HCT116 (cell line): ENCODE data around the gene LYPD8. TPM values are rescaled to one million over a fixed set of nuclear protein-coding genes. Genes with fewer than 3 reads are reported as not detected.

Experiments used
- ATAC-seq: fragments of 200-7000 bp; cut with Tn5 transposase; 2 replicates; pipeline ENCODE4 v1.9.1; 2020; ENCODE audit warnings: mild to moderate bottlenecking, moderate library complexity
- BruUV-seq: library from RNA; stranded (reverse); fragments of 400-500 nt; replicated peaks from 2 replicates; lab custom pipeline; 2021; lab: Mats Ljungman, UMichigan
- CTCF ChIA-PET: fragments of 300-600 bp; sonication (Branson Sonifier 250); formaldehyde crosslinking; loops from one replicate; lab custom pipeline; 2021; ENCODE audit warnings: antibody characterized with exemption; lab: Charles Lee
- POLR2A ChIA-PET: fragments of 300-600, 350-600 bp; sonication (Branson Sonifier 250); formaldehyde crosslinking; loops from one replicate; lab custom pipeline; 2021; ENCODE audit warnings: antibody characterized with exemption; lab: Charles Lee
- RAD21 ChIA-PET, 2 experiments: fragments of 300-600 bp; sonication (Branson Sonifier 250); formaldehyde crosslinking; loops; one replicate each; lab custom pipeline; 2023; ENCODE audit warnings: low total read pairs in 2 of 2; ENCODE audit not compliant: uncharacterized antibody in 2 of 2, unreplicated experiment in 2 of 2, low non-redundant PET in 1 of 2; lab: Charles Lee
- DNase-seq: peaks from one replicate; pipeline ENCODE4 v3.0.0-alpha.2; 2010; ENCODE audit warnings: low read depth, low spot score
- H2AFZ ChIP-seq: fragments of 200-600 bp; shearing (Covaris generic), sonication (generic); 2 replicates; pipeline ENCODE4 v1.6.1; 2017; ENCODE audit warnings: low read depth, mixed run types, mixed read lengths, antibody characterized with exemption, low read length; ENCODE audit not compliant: poor library complexity, severe bottlenecking
- H3K27ac ChIP-seq: 2 replicates; pipeline ENCODE4 v1.5.1; 2012; ENCODE audit warnings: low read depth, low read length
- H3K27me3 ChIP-seq: fragments of 200-600 bp; sonication (generic); 2 replicates; pipeline ENCODE4 v1.6.1; 2016; ENCODE audit warnings: mixed run types, low read length, mixed read lengths; ENCODE audit not compliant: insufficient read depth
- H3K36me3 ChIP-seq, 2 experiments: fragments of 200-500 bp in 1 of 2; fragments of 200-600 bp in 1 of 2; sonication (Bioruptor generic) in 1 of 2; sonication (generic) in 1 of 2; 2 replicates each; pipeline versions ENCODE4 v1.5.1 to v1.6.1; 2014 to 2016; ENCODE audit warnings: low read length in 2 of 2, inconsistent platforms in 1 of 2, mixed read lengths in 1 of 2, mixed run types in 1 of 2; ENCODE audit not compliant: insufficient read depth in 2 of 2, control insufficient read depth in 1 of 2
- H3K4me1 ChIP-seq, 2 experiments: fragments of 200-600 bp in 1 of 2; sonication (generic) in 1 of 2; 2 replicates each; pipeline versions ENCODE4 v1.5.1 to v1.6.1; 2012 to 2017; ENCODE audit warnings: low read length in 2 of 2, inconsistent platforms in 1 of 2, mild to moderate bottlenecking in 1 of 2, mixed read lengths in 1 of 2, mixed run types in 1 of 2, moderate library complexity in 1 of 2; ENCODE audit not compliant: insufficient read depth in 2 of 2, control insufficient read depth in 1 of 2
- H3K4me2 ChIP-seq: fragments of 200-600 bp; sonication (generic); 2 replicates; pipeline ENCODE4 v1.6.1; 2017; ENCODE audit warnings: mixed run types, low read length, mixed read lengths
- H3K4me3 ChIP-seq, 2 experiments: fragments of 200-600 bp in 1 of 2; sonication (generic) in 1 of 2; replicated peaks in 1 of 2; 2 replicates each; pipeline ENCODE4 v1.5.1; 2011 to 2016; ENCODE audit warnings: low read length in 2 of 2, control low read depth in 1 of 2, low read depth in 1 of 2, mild to moderate bottlenecking in 1 of 2, mixed read lengths in 1 of 2, mixed run types in 1 of 2
- H3K79me2 ChIP-seq: fragments of 200-600 bp; sonication (generic); 2 replicates; pipeline ENCODE4 v1.6.1; 2017; ENCODE audit warnings: mild to moderate bottlenecking, mixed run types, low read length, moderate library complexity, mixed read lengths; ENCODE audit not compliant: insufficient read depth
- H3K9ac ChIP-seq: fragments of 200-600 bp; sonication (generic); 2 replicates; pipeline ENCODE4 v1.6.1; 2016; ENCODE audit warnings: low read length, mixed read lengths
- H3K9me2 ChIP-seq: fragments of 200-600 bp; sonication (generic), shearing (Covaris generic); 2 replicates; pipeline ENCODE4 v1.6.1; 2017; ENCODE audit warnings: mixed run types, mild to moderate bottlenecking, moderate library complexity; ENCODE audit not compliant: insufficient read depth
- H3K9me3 ChIP-seq, 2 experiments: fragments of 200-500 bp in 1 of 2; fragments of 200-600 bp in 1 of 2; sonication (Bioruptor generic) in 1 of 2; sonication (generic) in 1 of 2; 2 replicates each; pipeline ENCODE4 v1.6.1; 2014 to 2017; ENCODE audit warnings: low read length in 2 of 2, mixed read lengths in 2 of 2, inconsistent platforms in 1 of 2, low read depth in 1 of 2, mild to moderate bottlenecking in 1 of 2, mixed run types in 1 of 2, moderate library complexity in 1 of 2; ENCODE audit not compliant: control insufficient read depth in 1 of 2, insufficient read depth in 1 of 2
- H4K20me1 ChIP-seq: fragments of 200-600 bp; sonication (generic), shearing (Covaris generic); 2 replicates; pipeline ENCODE4 v1.6.1; 2017; ENCODE audit warnings: mixed run types, mild to moderate bottlenecking, moderate library complexity; ENCODE audit not compliant: insufficient read depth
- CBX3 ChIP-seq: IDR thresholded peaks from 2 replicates; pipeline ENCODE4 v1.6.1; 2012; ENCODE audit warnings: low read depth
- ELF1 ChIP-seq: IDR thresholded peaks from 2 replicates; pipeline ENCODE4 v1.6.1; 2012; ENCODE audit warnings: low read depth, borderline replicate concordance
- EZH2 ChIP-seq: fragments of 200-600 bp; sonication (generic); IDR thresholded peaks from 2 replicates; pipeline ENCODE4 v1.6.1; 2017; ENCODE audit warnings: antibody characterized with exemption, mixed run types
- FOSL1 ChIP-seq: IDR thresholded peaks from 2 replicates; pipeline ENCODE4 v1.6.1; 2012; ENCODE audit warnings: low read depth
- POLR2AphosphoS5 ChIP-seq: IDR thresholded peaks from 2 replicates; pipeline ENCODE4 v1.6.1; 2011; ENCODE audit warnings: mild to moderate bottlenecking, low read depth, low read length, moderate library complexity
- YY1 ChIP-seq: IDR thresholded peaks from 2 replicates; pipeline ENCODE4 v1.6.1; 2011; ENCODE audit warnings: low read length, low read depth, moderate library complexity, mild to moderate bottlenecking; ENCODE audit not compliant: insufficient replicate concordance; ENCODE audit errors: extremely low read depth
- ZNF274 ChIP-seq: fragments of 200-500 bp; sonication (Bioruptor generic); IDR thresholded peaks from 2 replicates; pipeline ENCODE4 v1.6.1; 2014; ENCODE audit warnings: mild to moderate bottlenecking, low read depth, low read length, inconsistent platforms
- intact Hi-C: fragments of 100-400 bp; cut with micrococcal nuclease; formaldehyde crosslinking; loops from 2 replicates; pipeline ENCODE4 v1.10.0; 2022
- total RNA-seq: library from RNA; stranded (reverse); gene quantifications from one replicate; pipeline ENCODE4 v1.2.1, GENCODE V29; 2021; ENCODE audit not compliant: unreplicated experiment
- TF ChIP-seq, protein P1 (sequence below), 3 experiments: fragments of 200-600 bp in 1 of 3; sonication (generic) in 1 of 3; IDR thresholded peaks in 2 of 3; conservative IDR thresholded peaks in 1 of 3; 2 replicates each; pipeline ENCODE4 v1.5.1; 2012 to 2017; ENCODE audit warnings: low read depth in 2 of 3, low read length in 2 of 3, antibody characterized with exemption in 1 of 3, borderline replicate concordance in 1 of 3, control low read depth in 1 of 3, mild to moderate bottlenecking in 1 of 3, mixed read lengths in 1 of 3, mixed run types in 1 of 3, moderate library complexity in 1 of 3; ENCODE audit not compliant: insufficient read depth in 1 of 3
- TF ChIP-seq, protein P2 (sequence below): IDR thresholded peaks from 2 replicates; pipeline ENCODE4 v1.6.1; 2012

LYPD8 gene
- total RNA-seq, 1 experiment from 2014 or later = not detected

DNA sequence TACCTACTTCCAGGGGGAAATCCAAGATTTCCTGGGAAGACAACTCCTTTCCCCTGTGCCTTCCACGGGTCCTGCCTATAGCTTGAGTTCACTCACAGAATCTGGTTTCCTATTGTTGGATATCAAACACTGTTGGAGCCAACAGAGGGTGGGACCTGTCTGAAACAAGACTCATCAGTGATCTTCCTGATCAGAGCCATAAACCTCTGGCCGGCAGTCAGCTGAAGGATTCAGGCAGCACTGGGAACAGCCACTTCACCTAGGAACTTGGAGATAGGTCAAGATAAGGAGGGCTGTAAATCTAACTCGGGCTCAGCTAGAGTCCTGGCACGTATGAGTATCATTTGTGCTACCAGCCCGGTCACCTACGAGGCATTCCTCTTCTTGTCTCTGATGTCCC is 46.9 kb upstream of the LYPD8 start:
- H3K36me3 ChIP-seq = no peaks in the 10 kb centered on the region
- H3K9ac ChIP-seq = no peak overlapping the region
- H3K9me3 ChIP-seq = no peaks in the 10 kb centered on the region
- ChIA-PET CTCF (no interaction called here), RAD21 (no interaction called here), POLR2A (no interaction called here)
- H4K20me1 ChIP-seq = no peaks in the 10 kb centered on the region
- ATAC-seq = no peak
- H3K4me2 ChIP-seq = no peak overlapping the region
- BruUV-seq = no TSS peak
- no peak overlapping the region for H2AFZ ChIP-seq
- no peaks in the 10 kb centered on the region for H3K9me2 ChIP-seq
- intact Hi-C loops = no loop called here
- H3K4me3 ChIP-seq = no peak overlapping the region
- no peak overlapping the region for H3K27ac ChIP-seq
- H3K4me1 ChIP-seq = no peaks in the 10 kb centered on the region
- DNase-seq = no peak
- TF ChIP-seq, protein P1, sequence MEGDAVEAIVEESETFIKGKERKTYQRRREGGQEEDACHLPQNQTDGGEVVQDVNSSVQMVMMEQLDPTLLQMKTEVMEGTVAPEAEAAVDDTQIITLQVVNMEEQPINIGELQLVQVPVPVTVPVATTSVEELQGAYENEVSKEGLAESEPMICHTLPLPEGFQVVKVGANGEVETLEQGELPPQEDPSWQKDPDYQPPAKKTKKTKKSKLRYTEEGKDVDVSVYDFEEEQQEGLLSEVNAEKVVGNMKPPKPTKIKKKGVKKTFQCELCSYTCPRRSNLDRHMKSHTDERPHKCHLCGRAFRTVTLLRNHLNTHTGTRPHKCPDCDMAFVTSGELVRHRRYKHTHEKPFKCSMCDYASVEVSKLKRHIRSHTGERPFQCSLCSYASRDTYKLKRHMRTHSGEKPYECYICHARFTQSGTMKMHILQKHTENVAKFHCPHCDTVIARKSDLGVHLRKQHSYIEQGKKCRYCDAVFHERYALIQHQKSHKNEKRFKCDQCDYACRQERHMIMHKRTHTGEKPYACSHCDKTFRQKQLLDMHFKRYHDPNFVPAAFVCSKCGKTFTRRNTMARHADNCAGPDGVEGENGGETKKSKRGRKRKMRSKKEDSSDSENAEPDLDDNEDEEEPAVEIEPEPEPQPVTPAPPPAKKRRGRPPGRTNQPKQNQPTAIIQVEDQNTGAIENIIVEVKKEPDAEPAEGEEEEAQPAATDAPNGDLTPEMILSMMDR (IDR thresholded peaks at IDR 0.05 in 2 of 3, conservative IDR thresholded peaks at IDR 0.05 in 1 of 3; ENCODE audit: borderline replicate concordance in 1 of 3, insufficient read depth in 1 of 3, low read depth in 2 of 3, low read length in 2 of 3) = no peak
- TF ChIP-seq ZNF274 (no peak), EZH2 (no peak), POLR2AphosphoS5 (no peak), YY1 (no peak), CBX3 (no peak), ELF1 (no peak), FOSL1 (no peak)
- TF ChIP-seq, protein P2, sequence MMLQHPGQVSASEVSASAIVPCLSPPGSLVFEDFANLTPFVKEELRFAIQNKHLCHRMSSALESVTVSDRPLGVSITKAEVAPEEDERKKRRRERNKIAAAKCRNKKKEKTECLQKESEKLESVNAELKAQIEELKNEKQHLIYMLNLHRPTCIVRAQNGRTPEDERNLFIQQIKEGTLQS = no peak
- no peaks in the 10 kb centered on the region for H3K79me2 ChIP-seq
- H3K27me3 ChIP-seq = no peaks in the 10 kb centered on the region
